HG03442 (cell line): ENCODE measurements around the gene VSTM2B.

Experiments used
- ATAC-seq: cut with Tn5 transposase; IDR thresholded peaks from one replicate; pipeline ENCODE4 v1.9.1; 2021; ENCODE audit warnings: mild to moderate bottlenecking, moderate library complexity; ENCODE audit not compliant: unreplicated experiment

The VSTM2B gene

GRCh38 chr19:29529646-29530539 is 4.1 kb downstream of the VSTM2B start:
- no peak for ATAC-seq

GRCh38 chr19:29530540-29531457 is 5.0 kb downstream of the VSTM2B start:
- no peak for ATAC-seq

DNA sequence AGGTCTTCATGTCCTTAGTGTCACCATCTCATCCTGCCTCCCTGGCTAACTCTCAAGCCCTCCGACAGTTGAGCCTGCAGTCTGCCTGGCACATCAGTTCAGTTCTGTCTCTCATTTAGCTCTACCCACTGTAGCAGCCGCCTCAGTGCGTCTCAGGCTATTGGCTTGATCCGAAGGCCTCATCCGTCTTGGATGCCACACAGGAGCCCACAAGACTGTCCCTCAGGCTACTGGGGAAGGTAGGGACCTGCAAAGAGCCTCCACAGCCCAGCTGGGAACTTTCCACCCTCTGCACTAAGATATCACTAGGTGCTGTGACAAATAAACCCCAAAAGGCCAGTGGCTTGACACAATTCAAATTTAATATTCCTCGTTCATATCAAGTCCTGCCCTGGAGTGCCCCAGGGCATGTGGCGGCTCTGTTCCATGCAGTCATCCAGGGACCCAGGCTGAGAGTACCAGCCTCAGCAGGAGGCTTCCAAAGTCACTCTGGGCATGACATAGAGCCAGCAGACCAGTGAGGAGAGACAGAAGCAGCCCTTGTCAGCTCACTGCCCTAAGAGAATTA is 5.7 kb downstream of the VSTM2B start:
- ATAC-seq: no peak

DNA sequence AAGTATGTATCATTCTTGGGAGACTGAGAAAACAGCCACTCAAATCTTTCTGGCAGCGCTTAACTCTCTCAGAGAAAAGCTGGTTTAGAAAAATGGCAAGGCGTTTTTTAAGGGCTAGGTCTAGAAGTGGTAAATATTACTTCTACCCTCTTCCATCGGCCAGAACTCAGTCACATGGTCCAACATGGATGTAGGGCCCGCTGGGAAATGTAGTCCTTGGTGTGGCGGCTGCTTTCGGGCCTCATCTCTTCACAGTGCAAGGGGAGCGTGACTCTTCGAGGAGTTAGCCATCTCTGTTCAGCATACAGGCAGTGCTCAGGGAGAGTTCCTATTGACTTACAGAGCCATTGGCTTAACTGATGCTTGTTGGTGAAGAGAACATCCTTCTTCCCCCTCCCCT is 6.3 kb downstream of the VSTM2B start:
- no peak for ATAC-seq

DNA sequence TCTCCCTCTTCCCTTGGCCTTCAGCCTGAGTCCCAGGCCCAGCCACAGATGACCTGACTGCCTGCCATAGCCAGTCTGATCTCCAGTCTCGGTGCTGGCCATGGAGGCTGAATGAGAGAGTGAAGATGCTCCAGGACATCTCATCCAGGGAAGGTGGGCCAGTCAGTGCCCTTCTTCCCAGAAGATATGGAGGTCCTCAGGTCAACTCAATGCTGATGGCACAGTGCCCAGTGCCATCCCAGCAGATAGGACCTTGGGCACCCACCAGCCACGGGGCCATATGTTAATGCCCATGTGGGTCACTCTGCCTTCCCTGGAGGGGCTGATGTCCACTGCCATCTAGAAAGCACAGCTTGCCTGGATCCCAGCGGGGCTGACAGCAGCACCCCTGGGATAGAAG is 7.2 kb downstream of the VSTM2B start:
- no peak for ATAC-seq

DNA sequence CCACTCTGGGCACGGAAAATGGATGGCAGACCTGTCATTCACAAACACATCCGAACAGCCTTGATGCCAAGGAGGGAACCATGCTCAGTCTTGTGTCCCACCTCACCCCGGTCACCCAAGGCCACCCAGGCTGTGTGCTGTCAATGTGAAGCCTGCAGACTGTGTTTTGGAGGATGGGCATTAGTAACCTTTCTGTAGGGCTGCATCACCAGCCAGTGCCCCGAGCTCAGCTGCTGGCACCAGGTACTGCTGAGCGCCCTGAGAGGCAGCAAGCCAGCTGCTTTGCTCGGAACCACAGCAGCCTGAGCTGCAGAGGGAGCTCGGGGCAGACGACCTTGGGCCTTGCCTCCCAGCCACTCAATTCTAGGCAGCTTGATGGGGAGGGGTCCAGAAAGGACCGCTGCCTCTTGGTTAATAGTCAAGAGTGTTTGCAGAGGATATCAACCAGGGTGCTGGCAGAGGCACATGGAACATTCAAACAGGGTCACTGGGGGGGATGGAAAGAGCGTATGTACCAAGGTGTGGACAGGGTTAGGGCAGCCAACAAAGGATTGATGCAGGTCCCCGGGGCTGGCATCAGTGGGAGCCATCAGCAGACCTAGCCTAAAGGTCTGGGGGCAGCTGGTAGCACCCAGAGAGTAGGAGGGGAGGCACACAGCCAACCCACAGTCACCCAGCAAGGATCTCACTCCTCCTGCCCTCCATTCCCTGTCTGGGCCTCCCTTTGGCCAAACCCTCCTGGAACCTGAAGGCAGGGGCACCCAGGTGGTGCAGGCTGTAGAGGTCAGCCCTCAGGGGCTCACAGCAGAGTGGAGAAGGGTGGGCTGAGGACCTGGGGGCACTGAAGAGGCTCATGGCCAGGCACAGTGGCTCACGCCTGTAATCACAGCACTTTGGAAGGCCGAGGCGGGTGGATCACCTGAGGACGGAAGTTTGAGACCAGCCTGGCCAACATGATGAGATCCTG is 8.1 kb downstream of the VSTM2B start:
- no peak for ATAC-seq

GRCh38 chr19:29535214-29535831 is 9.5 kb downstream of the VSTM2B start:
- ATAC-seq: no peak

DNA sequence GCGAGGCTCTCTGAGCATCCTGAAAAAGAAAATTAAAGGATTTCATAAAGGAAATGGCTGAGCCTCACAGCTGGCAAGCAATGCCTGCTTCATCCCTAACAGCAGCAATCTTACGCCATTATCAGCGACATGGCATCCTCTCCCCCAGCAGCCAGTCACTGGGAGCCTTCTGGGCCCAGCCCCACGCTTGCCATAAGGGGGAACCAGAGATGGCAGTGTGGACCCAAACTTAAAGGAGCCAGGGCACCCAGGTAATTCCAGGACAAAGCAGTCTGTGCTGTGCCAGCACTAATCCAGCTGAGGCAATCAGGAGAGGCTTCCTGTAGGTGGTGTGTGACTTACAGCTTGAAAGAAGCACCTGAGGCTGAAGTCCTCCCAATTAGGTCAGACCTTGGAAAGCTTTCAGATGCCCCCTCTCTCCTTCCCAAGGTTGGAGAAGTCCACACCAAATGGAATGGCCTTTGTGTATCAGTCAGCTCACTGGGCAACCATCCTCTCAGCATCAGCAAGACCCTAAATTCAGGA is 10.3 kb downstream of the VSTM2B start:
- no peak for ATAC-seq

DNA sequence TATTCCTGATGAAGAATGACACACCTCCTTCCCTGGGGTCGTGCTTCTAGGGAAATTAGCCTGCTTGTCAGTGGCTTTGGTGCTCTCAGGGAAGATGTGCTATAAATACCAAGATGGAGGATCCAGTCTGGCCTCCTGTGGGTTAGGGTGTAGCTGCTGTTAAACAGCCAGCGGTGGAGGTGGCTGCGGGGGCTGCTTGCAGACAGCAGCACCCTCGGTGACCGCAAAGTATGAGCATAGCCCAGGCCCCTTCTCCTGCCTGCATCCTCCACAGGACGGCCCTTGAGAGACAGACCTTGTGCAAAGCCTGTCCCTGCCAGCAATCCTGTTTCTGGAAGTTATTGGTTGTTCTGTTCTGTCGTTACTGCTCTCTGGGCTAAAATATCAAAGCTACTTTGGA is 11.4 kb downstream of the VSTM2B start:
- ATAC-seq: no peak

GRCh38 chr19:29537601-29538000 is 11.8 kb downstream of the VSTM2B start:
- ATAC-seq: no peak

- no peak for ATAC-seq
Observed at GRCh38 chr19:29538146-29538545, 12.4 kb downstream of the VSTM2B start.

DNA sequence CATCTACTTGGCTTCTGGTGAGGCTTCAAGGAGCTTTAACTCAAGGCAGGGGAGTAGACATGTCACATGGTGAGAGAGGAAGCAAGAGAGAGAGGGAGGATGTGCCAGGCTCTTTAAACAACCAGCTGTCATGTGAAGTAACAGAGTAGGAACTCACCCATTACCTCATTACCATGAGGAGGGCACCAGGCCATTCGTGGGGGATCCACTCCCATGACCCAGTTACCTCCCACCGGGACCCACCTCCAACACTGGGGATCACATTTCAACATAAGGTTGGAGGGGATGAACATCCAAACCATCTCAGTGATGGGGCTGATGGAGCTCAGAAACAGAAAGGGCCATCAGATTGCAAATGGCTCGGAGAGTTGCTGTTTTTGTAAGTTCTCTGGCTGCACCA is 12.9 kb downstream of the VSTM2B start:
- no peak for ATAC-seq

- no peak for ATAC-seq
Observed at GRCh38 chr19:29539131-29539530, 13.3 kb downstream of the VSTM2B start.

DNA sequence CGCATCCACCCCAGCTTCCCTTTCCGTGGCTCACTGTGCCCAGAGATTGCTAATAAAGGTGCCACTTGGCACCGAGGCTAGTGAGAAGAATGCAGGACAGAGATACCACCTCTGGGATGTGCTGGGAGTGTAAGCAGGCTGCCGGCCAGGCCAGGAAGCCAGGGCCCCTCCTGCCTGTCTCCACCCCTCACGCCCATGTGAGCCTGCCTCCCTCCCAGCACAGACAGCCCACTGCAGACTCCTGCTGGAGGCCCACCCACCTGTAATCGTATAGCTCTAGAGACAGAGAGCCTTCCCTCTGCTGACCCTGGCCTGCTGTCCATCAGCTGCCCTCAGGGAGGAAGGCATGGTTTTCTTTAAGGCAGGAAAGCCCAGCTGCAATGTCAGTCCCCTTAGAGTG is 13.9 kb downstream of the VSTM2B start:
- ATAC-seq: no peak

- ATAC-seq: no peak
Observed at GRCh38 chr19:29540114-29540513, 14.3 kb downstream of the VSTM2B start.

GRCh38 chr19:29541473-29542253 is 15.9 kb downstream of the VSTM2B start:
- ATAC-seq: no peak

- no peak for ATAC-seq
Observed at GRCh38 chr19:29542327-29542726, 16.5 kb downstream of the VSTM2B start.

GRCh38 chr19:29542776-29543175 is 17.0 kb downstream of the VSTM2B start:
- no peak for ATAC-seq

- no peak for ATAC-seq
Observed at GRCh38 chr19:29543381-29543780, 17.6 kb downstream of the VSTM2B start.
